Neural cell (in vitro differentiated cells): ENCODE results near the gene TMEM94. TPM values are rescaled to one million over a fixed set of nuclear protein-coding genes. Genes with fewer than 3 reads are reported as not detected.

Source experiments
- H2AFZ ChIP-seq: fragments of 200-600, 300-800 bp; sonication (generic), shearing (Covaris generic); 2 replicates; pipeline ENCODE4 v1.6.0; 2014; ENCODE audit warnings: low read depth, mild to moderate bottlenecking, antibody characterized with exemption, low read length, moderate library complexity
- H3F3A ChIP-seq: fragments of 200-600 bp; shearing (Covaris generic); 2 replicates; pipeline ENCODE4 v1.6.1; 2016; ENCODE audit warnings: mild to moderate bottlenecking, moderate library complexity, mixed read lengths, antibody characterized with exemption, low read length; ENCODE audit not compliant: insufficient read depth, poor library complexity, severe bottlenecking
- H3K27ac ChIP-seq: fragments of 200-600, 300-800 bp; sonication (generic), shearing (Covaris generic); 2 replicates; pipeline ENCODE4 v1.5.1; 2014; ENCODE audit warnings: mild to moderate bottlenecking, low read length, moderate library complexity
- H3K27me3 ChIP-seq: fragments of 300-800, 200-600 bp; sonication (generic), shearing (Covaris generic); 2 replicates; pipeline ENCODE4 v1.6.0; 2014; ENCODE audit warnings: mild to moderate bottlenecking, low read depth, low read length, moderate library complexity; ENCODE audit not compliant: insufficient read depth
- H3K36me3 ChIP-seq: fragments of 300-800, 200-600 bp; sonication (generic), shearing (Covaris generic); 2 replicates; pipeline ENCODE4 v1.5.1; 2014; ENCODE audit warnings: mild to moderate bottlenecking, antibody characterized with exemption, low read length, moderate library complexity; ENCODE audit not compliant: insufficient read depth
- H3K4me2 ChIP-seq: fragments of 300-800, 200-600 bp; sonication (generic), shearing (Covaris generic); 2 replicates; pipeline ENCODE4 v1.6.0; 2014; ENCODE audit warnings: mild to moderate bottlenecking, low read length
- H3K4me3 ChIP-seq: fragments of 300-800, 200-600 bp; sonication (generic), shearing (Covaris generic); 2 replicates; pipeline ENCODE4 v1.5.1; 2014; ENCODE audit warnings: mild to moderate bottlenecking, low read length, moderate library complexity
- H3K79me2 ChIP-seq: fragments of 200-600 bp; shearing (Covaris generic); replicated peaks from 2 replicates; pipeline ENCODE4 v1.6.0; 2014; ENCODE audit warnings: mild to moderate bottlenecking, low read length, moderate library complexity; ENCODE audit not compliant: insufficient read depth
- H3K9ac ChIP-seq: fragments of 300-800, 200-600 bp; sonication (generic), shearing (Covaris generic); 2 replicates; pipeline ENCODE4 v1.6.1; 2016; ENCODE audit warnings: mild to moderate bottlenecking, low read length, mixed read lengths
- H3K9me2 ChIP-seq: fragments of 200-600 bp; shearing (Covaris generic); 2 replicates; pipeline ENCODE4 v1.6.1; 2016; ENCODE audit warnings: mild to moderate bottlenecking, low read length, mixed read lengths; ENCODE audit not compliant: insufficient read depth
- H3K9me3 ChIP-seq: fragments of 200-600, 300-800 bp; sonication (generic), shearing (Covaris generic); 2 replicates; pipeline ENCODE4 v1.6.1; 2016; ENCODE audit warnings: mild to moderate bottlenecking, mixed run types, low read length, moderate library complexity, mixed read lengths
- H4K20me1 ChIP-seq: fragments of 200-600 bp; shearing (Covaris generic); 2 replicates; pipeline ENCODE4 v1.6.1; 2016; ENCODE audit warnings: mild to moderate bottlenecking, mixed run types; ENCODE audit not compliant: insufficient read depth
- CTCF ChIP-seq: fragments of 450-650 bp; IDR thresholded peaks from 2 replicates; pipeline ENCODE4 v1.5.1; 2014; ENCODE audit warnings: antibody characterized with exemption, mild to moderate bottlenecking, moderate library complexity; ENCODE audit not compliant: poor library complexity, severe bottlenecking
- EP300 ChIP-seq: fragments of 450-650 bp; conservative IDR thresholded peaks from 2 replicates; pipeline ENCODE4 v1.6.1; 2014; ENCODE audit warnings: antibody characterized with exemption, mild to moderate bottlenecking, moderate library complexity; ENCODE audit not compliant: poor library complexity, severe bottlenecking
- EZH2 ChIP-seq: fragments of 200-600, 300-800 bp; shearing (Covaris generic), sonication (generic); IDR thresholded peaks from 2 replicates; pipeline ENCODE4 v1.6.1; 2014; ENCODE audit warnings: antibody characterized with exemption, low read length, borderline replicate concordance, mild to moderate bottlenecking; ENCODE audit not compliant: insufficient read depth, poor library complexity, severe bottlenecking
- MXI1 ChIP-seq: fragments of 450-650 bp; conservative IDR thresholded peaks from 2 replicates; pipeline ENCODE4 v1.6.1; 2014; ENCODE audit warnings: antibody characterized with exemption, mild to moderate bottlenecking; ENCODE audit not compliant: poor library complexity, severe bottlenecking
- POLR2AphosphoS5 ChIP-seq: IDR thresholded peaks from 2 replicates; pipeline ENCODE4 v1.6.1; 2012
- RAD21 ChIP-seq: fragments of 450-650 bp; conservative IDR thresholded peaks from 2 replicates; pipeline ENCODE4 v1.6.1; 2014; ENCODE audit warnings: antibody characterized with exemption, mild to moderate bottlenecking, moderate library complexity
- REST ChIP-seq: IDR thresholded peaks from 2 replicates; pipeline ENCODE4 v1.6.1; 2012; ENCODE audit warnings: borderline replicate concordance
- SMC3 ChIP-seq: fragments of 450-650 bp; conservative IDR thresholded peaks from 2 replicates; pipeline ENCODE4 v1.6.1; 2014; ENCODE audit warnings: antibody characterized with exemption, mild to moderate bottlenecking, moderate library complexity; ENCODE audit not compliant: poor library complexity
- TAF1 ChIP-seq: IDR thresholded peaks from 2 replicates; pipeline ENCODE4 v1.6.1; 2012; ENCODE audit warnings: low read depth
- polyA plus RNA-seq: library from polyadenylated mRNA; depleted of rRNA; stranded (reverse); fragments of >200 nt; gene quantifications from 2 replicates; pipeline ENCODE4 v1.2.3, GENCODE V29; 2014

The TMEM94 gene
- polyA plus RNA-seq, 1 donor from 2014 or later = 37.0 TPM

GRCh38 chr17:75517297-75517865 is 60.9 kb downstream of the TMEM94 start:
- no peak overlapping the region for H3K27ac ChIP-seq
- no peaks in the 10 kb centered on the region for H4K20me1 ChIP-seq
- H3F3A ChIP-seq = no peaks in the 10 kb centered on the region
- H3K79me2 ChIP-seq = peaks cover 17% of the 10 kb centered on the region
- peak overlapping the region; percentile 89 for H3K4me2 ChIP-seq
- H3K36me3 ChIP-seq = no peaks in the 10 kb centered on the region
- H3K4me3 ChIP-seq = peak overlapping the region; percentile 95
- H2AFZ ChIP-seq = no peak overlapping the region
- no peaks in the 10 kb centered on the region for H3K9me3 ChIP-seq
- TF ChIP-seq EP300 (no peak), POLR2AphosphoS5 (no peak), MXI1 (no peak), RAD21 (no peak), EZH2 (no peak), SMC3 (no peak), REST (no peak), CTCF (no peak), TAF1 (no peak)
- H3K9me2 ChIP-seq = no peaks in the 10 kb centered on the region
- H3K9ac ChIP-seq = peak overlapping the region; percentile 66
- no peaks in the 10 kb centered on the region for H3K27me3 ChIP-seq

GRCh38 chr17:75518201-75518600 is 61.8 kb downstream of the TMEM94 start:
- no peaks in the 10 kb centered on the region for H3K27me3 ChIP-seq

More at GRCh38 chr17:75518201-75518600, 61.8 kb downstream of the TMEM94 start:
- Histone ChIP-seq H4K20me1 (no peaks in the 10 kb centered on the region), H2AFZ (no peak overlapping the region), H3K4me2 (no peak overlapping the region), H3K27ac (no peak overlapping the region), H3K4me3 (peak overlapping the region; percentile 95), H3F3A (no peaks in the 10 kb centered on the region), H3K9me3 (no peaks in the 10 kb centered on the region), H3K9me2 (no peaks in the 10 kb centered on the region), H3K36me3 (no peaks in the 10 kb centered on the region), H3K79me2 (peaks cover 13% of the 10 kb centered on the region), H3K9ac (no peak overlapping the region)
- no peak for TF ChIP-seq TAF1
- TF ChIP-seq SMC3 = no peak
- no peak for TF ChIP-seq EP300
- TF ChIP-seq REST = no peak
- TF ChIP-seq POLR2AphosphoS5 = no peak
- no peak for TF ChIP-seq RAD21
- no peak for TF ChIP-seq MXI1
- no peak for TF ChIP-seq CTCF
- TF ChIP-seq EZH2 = no peak
